GM19043 (cell line): Measurements from ENCODE around the gene DUSP5.
"Not testable (repeated sequence)": the region's sequence is repeated elsewhere in the genome, so short reads cannot be mapped to it uniquely, and the experiment has no call there.

Source experiments
- ATAC-seq: cut with Tn5 transposase; IDR thresholded peaks from one replicate; pipeline ENCODE4 v1.9.1; 2021; ENCODE audit warnings: low read depth; ENCODE audit not compliant: unreplicated experiment

DUSP5 gene, protein sequence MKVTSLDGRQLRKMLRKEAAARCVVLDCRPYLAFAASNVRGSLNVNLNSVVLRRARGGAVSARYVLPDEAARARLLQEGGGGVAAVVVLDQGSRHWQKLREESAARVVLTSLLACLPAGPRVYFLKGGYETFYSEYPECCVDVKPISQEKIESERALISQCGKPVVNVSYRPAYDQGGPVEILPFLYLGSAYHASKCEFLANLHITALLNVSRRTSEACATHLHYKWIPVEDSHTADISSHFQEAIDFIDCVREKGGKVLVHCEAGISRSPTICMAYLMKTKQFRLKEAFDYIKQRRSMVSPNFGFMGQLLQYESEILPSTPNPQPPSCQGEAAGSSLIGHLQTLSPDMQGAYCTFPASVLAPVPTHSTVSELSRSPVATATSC

GRCh38 chr10:110497438-110498086, at the start of gene DUSP5:
Gene DUSP5, plus strand, starts transcription at chr10:110497907. Its CDS starts 215 bp downstream, at chr10:110498122.
- ATAC-seq, result peak; percentile 43

GRCh38 chr10:110448682-110449418, 48.9 kb upstream of the DUSP5 start:
- ATAC-seq, result no peak

- ATAC-seq, result no peak
These were observed 42.3 kb upstream of the DUSP5 start for GRCh38 chr10:110455446-110455845.

DNA sequence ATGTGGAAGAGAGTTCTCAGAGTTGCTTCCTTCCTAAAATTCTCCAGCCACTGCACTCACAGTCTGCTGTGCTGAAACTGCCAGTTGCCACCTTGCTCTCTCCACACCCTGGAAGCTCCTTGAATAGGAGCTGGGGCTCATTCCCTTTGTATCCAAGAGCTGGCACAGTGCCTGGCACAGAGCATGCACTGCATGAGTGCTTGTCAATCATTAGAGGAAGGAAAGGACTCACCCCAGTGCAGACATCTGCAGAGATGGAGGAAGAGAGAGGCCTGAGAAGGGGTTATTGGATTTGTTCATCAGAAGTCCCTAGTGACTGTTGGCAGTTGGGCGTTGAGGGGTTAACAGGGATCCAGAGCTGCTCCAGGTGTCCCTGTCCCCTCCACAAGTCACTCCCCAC, 41.7 kb upstream of the DUSP5 start:
- ATAC-seq, result no peak

GRCh38 chr10:110456523-110457091, 41.1 kb upstream of the DUSP5 start:
- no peak for ATAC-seq

- ATAC-seq, result peak; percentile 24
These were observed 39.9 kb upstream of the DUSP5 start for GRCh38 chr10:110457851-110458250.

DNA sequence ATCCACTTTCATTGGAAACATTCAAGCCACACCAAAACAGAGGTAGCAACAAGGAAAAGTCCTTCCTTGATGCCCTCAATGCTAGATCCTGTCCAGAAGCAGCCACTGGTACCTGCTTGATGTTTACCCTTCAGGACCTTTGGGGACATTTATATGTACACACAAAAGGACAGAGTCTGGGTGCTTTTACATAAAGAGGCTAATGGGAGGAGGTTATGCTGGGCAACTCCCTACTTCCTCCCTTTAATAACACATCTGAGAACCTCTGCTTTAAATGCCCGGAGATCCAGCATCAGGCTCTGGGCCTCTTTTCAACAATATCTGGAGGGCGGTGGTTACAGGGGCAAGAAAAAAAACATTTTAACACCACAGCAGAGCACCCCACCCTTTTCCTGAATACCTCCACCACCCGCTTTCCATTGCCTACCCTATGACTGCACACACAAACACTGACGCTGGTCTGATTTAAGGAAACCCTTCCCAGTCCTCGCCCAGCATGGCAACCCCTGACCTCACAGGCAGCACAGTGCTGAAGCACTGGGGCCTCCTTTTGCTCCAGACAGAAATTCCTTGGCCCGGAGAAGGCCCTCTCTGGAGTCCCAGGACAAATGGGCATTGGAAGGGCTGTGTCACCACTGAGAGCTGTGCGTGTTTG, 39.3 kb upstream of the DUSP5 start:
- ATAC-seq, result peak; percentile 40

DNA sequence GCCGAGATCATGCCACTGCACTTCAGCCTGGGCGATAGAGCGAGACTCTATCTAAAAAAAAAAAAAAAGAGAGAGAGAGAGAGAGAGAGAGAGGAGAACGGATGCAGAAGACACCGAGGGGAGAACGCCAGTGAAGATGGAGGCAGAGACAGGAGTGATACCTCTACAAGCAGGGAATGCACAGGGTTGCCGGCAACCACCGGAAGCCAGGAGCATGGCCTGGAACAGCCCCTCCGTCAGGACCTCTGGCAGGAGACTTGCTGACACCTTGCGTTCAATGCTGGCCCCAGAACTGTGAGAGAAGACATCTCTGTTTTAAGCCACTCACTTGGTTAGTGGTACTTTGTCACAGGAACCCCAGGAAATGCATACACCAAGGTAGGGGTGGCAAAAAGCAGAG, 38.1 kb upstream of the DUSP5 start:
- ATAC-seq, result no peak

GRCh38 chr10:110460111-110460809, 37.4 kb upstream of the DUSP5 start:
- no peak for ATAC-seq

DNA sequence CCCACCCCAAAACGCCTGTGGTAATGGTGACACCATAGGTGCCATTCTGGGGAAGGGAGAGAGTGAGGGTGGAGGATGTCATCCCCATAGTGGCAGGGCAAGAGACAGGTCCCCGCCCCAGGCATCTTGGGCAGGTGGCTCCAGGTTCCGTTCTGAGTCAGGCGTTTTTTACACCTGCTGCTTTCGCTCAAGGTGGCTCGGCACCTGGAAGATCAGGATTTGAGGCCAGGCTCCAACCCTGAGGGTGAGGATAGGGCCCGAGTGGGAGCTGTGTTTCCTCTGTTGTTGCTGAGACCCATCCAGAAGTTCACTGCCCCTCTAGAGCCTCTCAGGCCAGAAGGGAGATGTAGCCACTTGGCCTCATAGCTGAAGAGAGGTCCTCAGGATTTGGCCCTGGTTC, 36.6 kb upstream of the DUSP5 start:
- no peak for ATAC-seq

DNA sequence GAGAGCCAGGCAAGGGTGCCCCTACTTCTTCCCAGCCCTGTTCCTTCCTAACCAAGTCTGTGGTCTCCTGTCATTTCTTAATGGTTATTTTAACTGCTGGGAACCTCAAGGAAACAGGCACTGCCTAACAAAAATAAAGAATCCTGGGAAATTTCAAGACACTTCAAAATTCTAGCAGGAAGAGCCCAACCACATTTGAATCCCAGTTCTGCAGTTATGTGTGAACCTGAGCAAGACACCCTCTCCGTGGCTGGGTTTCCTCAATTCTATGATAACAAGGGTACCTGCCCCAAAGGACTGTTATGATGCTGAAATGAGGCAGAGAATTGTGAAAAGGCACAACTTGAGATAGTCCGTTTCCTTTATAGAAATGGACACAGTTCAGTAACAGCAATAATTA, 36.2 kb upstream of the DUSP5 start:
- no peak for ATAC-seq

DNA sequence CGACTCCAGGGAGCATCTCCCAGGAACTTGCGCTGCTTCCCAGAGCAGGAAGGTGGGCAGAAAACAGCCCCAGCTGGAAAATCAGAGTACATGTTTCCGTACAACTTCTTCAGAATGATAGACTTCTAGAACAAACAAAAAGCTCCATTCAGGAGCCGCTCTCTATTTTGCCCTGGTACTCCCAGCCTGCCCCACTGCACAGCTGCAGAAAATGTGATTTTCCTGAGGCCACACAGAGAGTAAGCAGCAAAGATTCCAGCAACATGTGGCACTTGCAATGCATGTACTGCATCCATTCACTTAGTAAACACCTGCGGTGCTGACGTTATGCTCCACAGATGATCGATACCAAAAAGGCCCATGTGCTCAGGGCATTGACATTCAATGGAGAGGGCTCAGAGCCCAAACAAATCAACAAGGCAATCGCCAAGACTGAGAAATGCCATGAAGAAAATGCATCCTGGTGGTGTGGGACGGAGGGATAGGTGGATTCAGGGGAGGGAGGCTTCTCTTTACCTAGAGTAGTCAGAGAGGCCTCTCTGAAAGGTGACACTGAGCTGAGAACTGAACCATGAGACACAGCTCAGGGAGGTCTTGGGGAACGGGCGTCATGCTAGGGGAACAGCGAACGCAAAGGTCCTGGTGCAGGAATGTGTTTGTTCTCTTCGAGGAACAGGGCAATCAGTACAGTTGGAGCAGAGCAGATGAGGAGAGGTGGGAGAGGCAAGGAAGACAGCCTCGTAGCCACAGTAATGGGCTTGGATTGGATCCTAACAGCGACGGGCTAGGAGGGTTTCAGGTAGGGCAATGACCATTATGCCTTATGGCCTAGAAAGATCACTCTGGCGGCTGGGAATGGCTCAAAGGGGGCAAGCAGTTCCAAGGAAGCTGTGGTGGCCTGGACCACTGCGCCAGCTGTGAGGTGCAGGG, 35.3 kb upstream of the DUSP5 start:
- no peak for ATAC-seq

GRCh38 chr10:110468258-110468657, 29.4 kb upstream of the DUSP5 start:
- not testable (repeated sequence) for ATAC-seq

- not testable (repeated sequence) for ATAC-seq
These were observed 27.2 kb upstream of the DUSP5 start for GRCh38 chr10:110470541-110470940.

DNA sequence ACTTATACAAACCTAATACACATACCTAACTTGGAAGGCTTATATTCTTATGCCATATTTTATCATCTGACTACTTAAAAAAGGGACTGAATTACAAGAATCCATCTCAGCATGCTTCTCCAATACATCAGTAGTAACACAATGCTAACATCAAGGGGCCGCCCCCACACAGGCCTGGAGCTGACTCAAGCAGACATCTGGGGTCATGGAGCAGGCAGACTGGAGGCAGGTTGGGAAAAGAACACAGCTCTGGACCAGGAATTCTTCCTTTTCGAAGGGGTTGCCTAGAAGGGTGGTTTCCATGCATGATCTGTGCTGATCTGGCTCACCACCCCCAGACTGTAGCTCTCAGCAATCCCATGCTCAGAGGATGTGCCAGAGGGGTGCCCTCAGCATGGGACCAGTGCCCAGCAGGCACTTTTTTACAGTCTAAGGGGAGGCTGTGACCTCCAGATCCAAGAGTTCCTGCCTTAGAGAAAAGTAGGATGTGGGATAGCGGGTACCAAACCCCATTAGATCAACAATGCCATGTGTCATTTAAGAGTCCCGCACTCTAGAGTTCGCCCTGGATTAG, 26.1 kb upstream of the DUSP5 start:
- ATAC-seq, result no peak

- ATAC-seq, result no peak
These were observed 23.7 kb upstream of the DUSP5 start for GRCh38 chr10:110474017-110474416.

DNA sequence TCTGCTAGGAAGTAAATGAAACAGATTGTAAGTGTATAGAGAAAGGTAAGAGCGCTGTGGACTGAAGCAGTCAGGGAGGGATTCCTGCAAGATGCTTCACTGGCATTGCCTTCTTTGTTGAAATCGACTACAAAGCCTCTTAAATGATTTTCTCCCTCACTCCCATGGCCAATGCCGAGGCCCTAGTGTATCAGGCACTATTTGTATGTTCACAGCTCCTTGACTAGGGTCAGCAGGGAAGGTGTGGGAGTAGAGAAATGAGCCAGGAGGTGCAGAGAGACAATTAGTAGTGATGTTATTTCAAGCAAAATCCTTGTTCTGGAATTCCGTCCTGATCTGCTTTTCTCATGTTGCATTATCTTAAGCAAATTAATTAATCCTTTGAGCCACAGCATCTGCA, 22.9 kb upstream of the DUSP5 start:
- ATAC-seq, result no peak

GRCh38 chr10:110475722-110476515, 21.8 kb upstream of the DUSP5 start:
- no peak for ATAC-seq
